C4-2B (cell line): Measurements from ENCODE around the gene OOSP2.
"Not testable (repeated sequence)": the region's sequence is repeated elsewhere in the genome, so short reads cannot be mapped to it uniquely, and the experiment has no call there.

Experiments
- CTCF ChIP-seq: fragments of 450-650 bp; conservative IDR thresholded peaks from 2 replicates; pipeline ENCODE4 v1.5.1; 2017; ENCODE audit warnings: mild to moderate bottlenecking
- ZFX ChIP-seq: fragments of 450-650 bp; IDR thresholded peaks from 2 replicates; pipeline ENCODE4 v1.6.1; 2017

DNA sequence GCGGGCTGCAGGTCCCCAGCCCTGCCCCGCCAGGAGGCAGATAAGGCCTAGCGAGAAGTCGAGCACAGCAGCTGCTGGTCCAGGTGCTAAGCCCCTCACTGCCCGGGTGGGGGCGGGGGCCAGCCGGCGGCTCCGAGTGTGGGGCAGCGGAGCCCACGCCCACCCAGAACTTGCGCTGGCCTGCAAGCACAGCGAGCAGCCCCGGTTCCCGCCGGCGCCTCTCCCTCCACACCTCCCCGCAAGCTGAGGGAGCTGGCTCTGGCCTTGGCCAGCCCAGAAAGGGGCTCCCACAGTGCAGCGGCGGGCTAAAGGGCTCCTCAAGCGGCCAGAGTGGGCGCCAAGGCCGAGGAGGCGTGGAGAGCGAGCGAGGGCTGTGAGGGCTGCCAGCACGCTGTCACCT lies 19.8 kb upstream of the OOSP2 start:
- TF ChIP-seq CTCF, ZFX: not testable (repeated sequence)
